Measurements from ENCODE around the gene AP1M2. TPM values are rescaled to one million over a fixed set of nuclear protein-coding genes. Genes with fewer than 3 reads are reported as not detected.

The AP1M2 gene
- total and polyA plus RNA-seq, 2 donors (not counting 3 experiments of a cell fraction or from before 2014, with no cell fraction given) = 0.19 TPM; not detected in 1

DNA sequence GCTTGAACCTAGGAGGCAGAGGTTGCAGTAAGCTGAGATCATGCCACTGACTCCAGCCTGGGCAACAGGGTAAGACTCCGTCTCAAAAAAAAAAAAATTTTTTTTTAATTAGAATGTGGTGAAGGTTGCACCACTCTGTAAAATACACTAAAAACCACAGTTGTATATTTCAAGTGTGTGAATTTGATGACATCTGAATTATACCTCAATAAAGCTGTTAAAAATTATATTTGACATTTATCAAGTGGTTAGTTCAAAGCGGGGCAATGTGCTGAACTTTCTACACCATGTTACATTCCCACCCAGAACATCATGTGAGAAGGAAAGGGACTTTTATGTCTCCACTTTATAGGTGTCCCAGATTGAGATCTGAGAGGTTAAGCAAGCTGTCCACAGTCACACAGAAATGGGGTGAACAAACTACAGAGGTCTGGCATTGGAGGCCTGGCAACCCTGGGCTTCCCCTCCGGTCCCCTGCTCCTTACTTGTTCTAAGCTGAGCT lies 63.9 kb downstream of the AP1M2 start:
- Histone ChIP-seq H3K36me3 (ENCODE audit: control insufficient read depth in 2 of 2, extremely low read depth in 1 of 2, insufficient read depth in 2 of 2, low read length in 2 of 2) (no peaks in the 10 kb centered on the region), H3K4me2 (ENCODE audit: insufficient read depth, low read length) (no peak overlapping the region), H3K27me3 (ENCODE audit: control insufficient read depth in 2 of 2, insufficient read depth in 2 of 2, low read length in 2 of 2) (peaks cover 16 to 20% of the 10 kb centered on the region in 2 experiments), H3K27ac (ENCODE audit: insufficient read depth, low read depth, low read length) (no peak overlapping the region), H3K4me3 (replicated peaks in 1 of 3; ENCODE audit: insufficient read depth in 1 of 3, low read depth in 1 of 3, low read length in 3 of 3) (no peak overlapping the region), H2AFZ (ENCODE audit: low read depth, low read length) (no peak overlapping the region), H3K9ac (replicated peaks; ENCODE audit: extremely low read depth, insufficient read depth, low read length) (no peak overlapping the region), H3K9me1 (replicated peaks; ENCODE audit: control insufficient read depth, extremely low read depth, insufficient read depth, low read length) (no peaks in the 10 kb centered on the region), H3K4me1 (ENCODE audit: control insufficient read depth, extremely low read depth, insufficient read depth, low read length) (no peaks in the 10 kb centered on the region), H3K79me2 (ENCODE audit: control insufficient read depth, insufficient read depth, low read length) (no peaks in the 10 kb centered on the region), H4K20me1 (replicated peaks; ENCODE audit: control insufficient read depth, extremely low read depth, insufficient read depth, low read length) (no peaks in the 10 kb centered on the region), H3K9me3 (replicated peaks; ENCODE audit: control insufficient read depth, insufficient read depth, low read length) (no peaks in the 10 kb centered on the region)
- no TSS peak for BruUV-seq (replicated peaks)
- ChIA-PET CTCF (interaction anchor here (0.5 to 2.8 kb wide), 8 partner anchors 14 to 194 kb away, joined by 3 to 13 read pairs (median 6); partner anchors contain the start of gene DNM2), POLR2A (interaction anchor here (0.6 to 0.7 kb wide), 2 partner anchors 13 to 35 kb away, joined by 3 to 4 read pairs; no protein-coding TSS in a partner anchor)
- TF ChIP-seq POLR2AphosphoS5 (IDR thresholded peaks at IDR 0.05; ENCODE audit: insufficient read depth, low read depth, low read length) = no peak
- TF ChIP-seq POLR2A (IDR thresholded peaks at IDR 0.05; ENCODE audit: low read depth, low read length) = no peak
- no peak for TF ChIP-seq MYC (IDR thresholded peaks at IDR 0.05; ENCODE audit: low read depth, low read length)
- no peak for TF ChIP-seq GATA2 (IDR thresholded peaks at IDR 0.05; ENCODE audit: insufficient read depth, insufficient read length, low read depth, low read length)
- TF ChIP-seq, protein P1, sequence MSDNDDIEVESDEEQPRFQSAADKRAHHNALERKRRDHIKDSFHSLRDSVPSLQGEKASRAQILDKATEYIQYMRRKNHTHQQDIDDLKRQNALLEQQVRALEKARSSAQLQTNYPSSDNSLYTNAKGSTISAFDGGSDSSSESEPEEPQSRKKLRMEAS (IDR thresholded peaks at IDR 0.05; ENCODE audit: insufficient read depth, insufficient read length) = no peak
- no peak for TF ChIP-seq FOS (IDR thresholded peaks at IDR 0.05; ENCODE audit: borderline replicate concordance, insufficient read depth, low read length)
- no peak for TF ChIP-seq EZH2 (IDR thresholded peaks at IDR 0.05; ENCODE audit: borderline replicate concordance, low read depth, low read length, severe bottlenecking)
- TF ChIP-seq, protein P2, sequence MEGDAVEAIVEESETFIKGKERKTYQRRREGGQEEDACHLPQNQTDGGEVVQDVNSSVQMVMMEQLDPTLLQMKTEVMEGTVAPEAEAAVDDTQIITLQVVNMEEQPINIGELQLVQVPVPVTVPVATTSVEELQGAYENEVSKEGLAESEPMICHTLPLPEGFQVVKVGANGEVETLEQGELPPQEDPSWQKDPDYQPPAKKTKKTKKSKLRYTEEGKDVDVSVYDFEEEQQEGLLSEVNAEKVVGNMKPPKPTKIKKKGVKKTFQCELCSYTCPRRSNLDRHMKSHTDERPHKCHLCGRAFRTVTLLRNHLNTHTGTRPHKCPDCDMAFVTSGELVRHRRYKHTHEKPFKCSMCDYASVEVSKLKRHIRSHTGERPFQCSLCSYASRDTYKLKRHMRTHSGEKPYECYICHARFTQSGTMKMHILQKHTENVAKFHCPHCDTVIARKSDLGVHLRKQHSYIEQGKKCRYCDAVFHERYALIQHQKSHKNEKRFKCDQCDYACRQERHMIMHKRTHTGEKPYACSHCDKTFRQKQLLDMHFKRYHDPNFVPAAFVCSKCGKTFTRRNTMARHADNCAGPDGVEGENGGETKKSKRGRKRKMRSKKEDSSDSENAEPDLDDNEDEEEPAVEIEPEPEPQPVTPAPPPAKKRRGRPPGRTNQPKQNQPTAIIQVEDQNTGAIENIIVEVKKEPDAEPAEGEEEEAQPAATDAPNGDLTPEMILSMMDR (IDR thresholded peaks at IDR 0.05; ENCODE audit: extremely low read depth in 1 of 2, insufficient read depth in 1 of 2, low read depth in 1 of 2, low read length in 2 of 2) = no peak
- TF ChIP-seq JUN (IDR thresholded peaks at IDR 0.05; ENCODE audit: borderline replicate concordance, insufficient read depth, insufficient read length, low read depth) = no peak
- dilution Hi-C loops (cut with MboI; ENCODE audit: extremely low pct_ligation_motif_present, low sequenced_read_pairs) = no loop called here
- intact Hi-C loops (cut with micrococcal nuclease) = no loop called here
- FAIRE-seq = no peak
- DNase-seq (ENCODE audit: low read depth, low spot score) = no peak

MicroRNAs encoded within 50 kb of the gene (microRNA counts, 767-probe panel; counts per million panel counts)
- 723 counts per million, percentile 96 among the panel's probes with 10 or more counts for microRNA hsa-miR-1238

Small RNAs within 50 kb of the gene (microRNA-seq; reads per million reads assigned to microRNA genes)
- gene MIR1238 (ENCODE audit: borderline number of aligned reads, borderline replicate concordance) = not detected

Small RNAs within 50 kb of the gene (small RNA-seq; reads per million reads assigned to genes)
- gene MIR1238 (ENCODE audit: insufficient read depth, insufficient read length, low read depth, low replicate concordance) = not detected
- gene RNU7-140P (ENCODE audit: insufficient read depth, insufficient read length, low read depth, low replicate concordance) = not detected

Other genes with a start within 250 kb of the AP1M2 start
- gene ICAM3, start 247.7 kb downstream of the AP1M2 start, total RNA-seq = 11.4 and 11.6 TPM in 2 replicates
- 6.7 and 8.7 TPM in 2 replicates for gene ICAM3, start 247.7 kb downstream of the AP1M2 start, polyA plus RNA-seq
- 138 and 142 TPM in 2 replicates for gene TYK2, start 206.7 kb downstream of the AP1M2 start, total RNA-seq
- gene TYK2, start 206.7 kb downstream of the AP1M2 start, polyA plus RNA-seq = 92.9 and 93.7 TPM in 2 replicates
- 275 and 300 TPM in 2 replicates for gene CDC37, start 183.8 kb downstream of the AP1M2 start, total RNA-seq
- 366 and 372 TPM in 2 replicates for gene CDC37, start 183.8 kb downstream of the AP1M2 start, polyA plus RNA-seq
- 9.9 and 10.0 TPM in 2 replicates for gene PDE4A, start 166.8 kb downstream of the AP1M2 start, total RNA-seq
- 3.7 and 3.8 TPM in 2 replicates for gene PDE4A, start 166.8 kb downstream of the AP1M2 start, polyA plus RNA-seq
- 78.2 and 81.4 TPM in 2 replicates for gene KEAP1, start 84.0 kb downstream of the AP1M2 start, total RNA-seq
- 91.1 and 107 TPM in 2 replicates for gene KEAP1, start 84.0 kb downstream of the AP1M2 start, polyA plus RNA-seq
- gene S1PR5, start 69.9 kb downstream of the AP1M2 start, total RNA-seq = not detected in 2 replicates
- gene S1PR5, start 69.9 kb downstream of the AP1M2 start, polyA plus RNA-seq = not detected in 2 replicates
- gene ATG4D, start 43.4 kb downstream of the AP1M2 start, total RNA-seq = 19.8 and 21.8 TPM in 2 replicates
- gene ATG4D, start 43.4 kb downstream of the AP1M2 start, polyA plus RNA-seq = 24.9 and 29.6 TPM in 2 replicates
- gene KRI1, start 21.3 kb downstream of the AP1M2 start, total RNA-seq = 23.1 and 25.7 TPM in 2 replicates
- 5.9 and 6.7 TPM in 2 replicates for gene KRI1, start 21.3 kb downstream of the AP1M2 start, polyA plus RNA-seq
- 5.0 and 5.9 TPM in 2 replicates for gene CDKN2D, start 18.3 kb downstream of the AP1M2 start, total RNA-seq
- 9.2 and 9.8 TPM in 2 replicates for gene CDKN2D, start 18.3 kb downstream of the AP1M2 start, polyA plus RNA-seq
- 130 and 136 TPM in 2 replicates for gene SLC44A2, start 38.2 kb upstream of the AP1M2 start, total RNA-seq
- 94.2 and 97.7 TPM in 2 replicates for gene SLC44A2, start 38.2 kb upstream of the AP1M2 start, polyA plus RNA-seq
- 425 and 459 TPM in 2 replicates for gene ILF3, start 67.0 kb upstream of the AP1M2 start, total RNA-seq
- gene ILF3, start 67.0 kb upstream of the AP1M2 start, polyA plus RNA-seq = 186 and 187 TPM in 2 replicates
- gene QTRT1, start 114.1 kb upstream of the AP1M2 start, total RNA-seq = 38.2 and 41.7 TPM in 2 replicates
- gene QTRT1, start 114.1 kb upstream of the AP1M2 start, polyA plus RNA-seq = 61.0 and 64.9 TPM in 2 replicates
- gene DNM2, start 130.8 kb upstream of the AP1M2 start, total RNA-seq = 164 and 175 TPM in 2 replicates
- 81.8 and 89.9 TPM in 2 replicates for gene DNM2, start 130.8 kb upstream of the AP1M2 start, polyA plus RNA-seq
- gene TMED1, start 248.9 kb upstream of the AP1M2 start, total RNA-seq = 31.2 and 33.9 TPM in 2 replicates
- gene TMED1, start 248.9 kb upstream of the AP1M2 start, polyA plus RNA-seq = 60.4 and 63.6 TPM in 2 replicates

All from endothelial cell of umbilical vein (primary cell).